Peyer's patch (tissue), 4 donors: ENCODE results near the gene CACNA2D2.

Experiments
- CTCF ChIP-seq, 6 experiments: fragments of 450-650 bp in 4 of 6; fragments of 200-600 bp in 2 of 6; sonication (generic) in 1 of 6; IDR thresholded peaks; one replicate each; pipeline ENCODE4 v1.5.1; 2017 to 2019; ENCODE audit warnings: antibody characterized with exemption in 6 of 6, mild to moderate bottlenecking in 3 of 6, moderate library complexity in 1 of 6
- POLR2A ChIP-seq, 2 donors: fragments of 450-650 bp; IDR thresholded peaks; one replicate each; pipeline ENCODE4 v1.5.1; 2017; ENCODE audit warnings: antibody characterized with exemption in 2 of 2, mild to moderate bottlenecking in 2 of 2, moderate library complexity in 2 of 2

- no peak for TF ChIP-seq CTCF (IDR thresholded peaks at IDR 0.05)
- TF ChIP-seq POLR2A (IDR thresholded peaks at IDR 0.05), result peak; percentile 71 to 94
These were observed 166.1 kb downstream of the CACNA2D2 start for GRCh38 chr3:50337175-50337861.
